Smooth muscle cell of the brain vasculature (primary cell): ENCODE results near the gene ATF7IP.

Experiments
- DNase-seq: peaks from one replicate; pipeline ENCODE4 v3.0.0-alpha.2; 2012; ENCODE audit warnings: low read depth, low spot score

Gene ATF7IP

GRCh38 chr12:14481201-14481600, 115.7 kb downstream of the ATF7IP start:
- DNase-seq = no peak

GRCh38 chr12:14482361-14482760, 116.9 kb downstream of the ATF7IP start:
- DNase-seq = no peak

- DNase-seq = no peak
These were observed 117.4 kb downstream of the ATF7IP start for GRCh38 chr12:14482886-14483285.

DNA sequence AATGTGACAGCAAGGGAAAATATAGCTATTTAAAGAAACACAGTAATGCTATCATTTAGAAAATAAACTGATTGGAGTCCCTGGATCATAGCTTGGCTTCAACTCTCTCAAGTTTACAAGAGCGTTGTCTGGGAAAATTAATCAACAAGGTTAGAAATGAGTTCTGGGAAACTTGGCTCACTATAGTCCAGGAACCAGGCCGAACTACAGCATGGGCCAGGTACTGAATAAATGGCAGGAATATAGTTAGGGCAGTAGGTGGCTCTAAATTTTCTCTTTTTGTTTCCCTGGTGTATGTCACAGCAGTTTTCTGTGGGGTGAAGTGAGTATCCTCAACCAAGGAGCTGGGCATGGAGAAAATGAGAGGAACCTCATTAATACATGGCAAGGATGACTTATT, 129.8 kb downstream of the ATF7IP start:
- no peak for DNase-seq

DNA sequence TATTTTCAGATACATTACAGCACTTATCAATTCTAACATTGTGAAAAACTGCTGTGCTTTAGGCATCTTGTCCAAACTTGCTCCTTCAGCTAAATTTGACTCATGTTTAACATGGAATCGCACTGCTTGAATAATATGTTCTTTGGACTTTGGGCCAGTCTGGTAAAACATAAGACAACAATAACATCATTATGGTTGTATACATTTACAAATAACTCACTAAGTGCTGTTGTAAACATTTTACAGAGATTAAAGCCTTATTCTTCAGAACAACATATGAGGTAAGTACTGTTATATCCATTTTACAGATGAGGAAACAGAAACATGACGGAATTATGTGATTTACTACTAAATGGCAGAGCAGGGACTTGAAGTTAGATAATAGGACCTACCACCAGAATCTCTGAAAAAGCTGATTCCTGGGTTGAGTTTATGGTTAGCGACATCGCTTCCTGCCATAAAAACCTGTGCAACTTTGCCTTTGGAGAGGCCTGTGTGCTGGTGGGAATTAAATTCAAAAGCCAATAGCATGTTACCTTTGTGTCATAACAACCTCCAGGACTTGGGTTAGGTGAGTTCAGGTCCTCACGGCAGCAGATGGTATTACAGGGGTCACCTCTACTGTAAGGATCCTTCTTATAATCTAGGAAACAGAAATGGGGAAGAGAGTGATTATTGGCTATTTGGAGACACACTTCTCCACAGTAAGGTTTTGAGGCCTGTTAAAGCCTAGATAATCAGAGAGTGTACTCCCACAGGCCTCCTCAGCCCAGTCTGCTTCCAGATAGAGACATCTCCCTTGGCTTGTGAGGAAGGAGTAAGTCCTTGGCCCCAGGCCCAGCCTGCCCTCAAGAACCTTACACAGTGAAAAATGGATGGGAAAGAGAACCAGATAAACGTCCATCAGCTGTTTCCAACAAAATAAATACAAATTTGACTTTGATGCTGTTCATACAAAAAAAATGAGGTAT, 140.4 kb downstream of the ATF7IP start:
- DNase-seq = no peak

- DNase-seq = no peak
These were observed 145.1 kb downstream of the ATF7IP start for GRCh38 chr12:14510574-14510973.

- no peak for DNase-seq
These were observed 148.8 kb downstream of the ATF7IP start for GRCh38 chr12:14514154-14514842.

DNA sequence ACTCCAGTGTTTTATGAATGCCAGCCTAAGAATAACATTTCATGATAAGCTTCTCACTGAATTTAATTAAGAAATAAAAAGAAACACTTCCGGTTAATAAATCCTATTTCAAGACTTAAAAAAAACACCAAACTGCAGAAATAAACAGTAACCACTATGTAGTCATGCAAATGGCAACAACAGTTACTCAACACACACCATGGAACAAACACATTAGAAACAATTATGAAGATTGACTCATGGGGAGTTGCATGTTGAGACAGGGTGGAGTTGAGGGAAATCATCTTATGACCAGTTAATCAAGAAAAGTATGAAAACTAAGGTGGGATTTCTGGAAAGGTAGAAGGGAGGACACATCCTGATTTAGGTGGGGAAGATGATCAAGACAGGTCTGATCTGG, 149.5 kb downstream of the ATF7IP start:
- DNase-seq = no peak

DNA sequence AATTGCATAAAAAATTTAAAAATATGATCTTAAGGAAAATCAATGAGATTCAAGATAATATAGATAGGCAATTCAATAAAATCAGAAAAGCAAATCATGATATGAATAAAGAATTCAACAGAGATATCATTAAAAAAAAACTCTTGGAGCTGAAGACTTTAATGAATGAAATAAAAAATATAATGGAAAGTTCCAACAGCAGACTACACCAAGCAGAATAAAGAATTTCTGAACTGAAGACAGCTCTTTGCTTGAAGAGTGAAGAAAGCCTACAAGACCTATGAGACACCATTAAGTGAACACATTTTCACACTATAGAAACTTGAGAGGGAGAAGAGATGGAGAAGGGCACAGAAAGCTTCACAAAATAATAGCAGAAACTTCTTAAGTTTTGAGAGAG, 156.3 kb downstream of the ATF7IP start:
- no peak for DNase-seq

DNA sequence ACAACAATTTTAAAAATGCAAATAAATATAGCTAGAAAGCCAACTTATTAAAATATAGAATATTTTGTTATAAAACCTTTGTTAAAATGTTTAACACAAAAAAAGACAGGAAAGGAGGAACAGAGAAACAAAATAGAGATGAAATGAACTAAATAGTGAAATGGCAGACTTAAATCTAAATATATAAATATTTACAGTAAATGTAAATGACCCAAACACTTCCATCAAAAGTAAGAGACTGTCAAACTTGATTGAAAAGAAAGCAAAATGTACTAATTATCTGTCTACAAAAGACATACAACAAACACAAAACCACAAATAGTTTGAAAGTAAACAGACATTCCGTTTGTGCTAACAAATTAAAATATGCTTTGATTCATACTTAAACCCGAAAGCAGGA, 160.5 kb downstream of the ATF7IP start:
- no peak for DNase-seq

DNA sequence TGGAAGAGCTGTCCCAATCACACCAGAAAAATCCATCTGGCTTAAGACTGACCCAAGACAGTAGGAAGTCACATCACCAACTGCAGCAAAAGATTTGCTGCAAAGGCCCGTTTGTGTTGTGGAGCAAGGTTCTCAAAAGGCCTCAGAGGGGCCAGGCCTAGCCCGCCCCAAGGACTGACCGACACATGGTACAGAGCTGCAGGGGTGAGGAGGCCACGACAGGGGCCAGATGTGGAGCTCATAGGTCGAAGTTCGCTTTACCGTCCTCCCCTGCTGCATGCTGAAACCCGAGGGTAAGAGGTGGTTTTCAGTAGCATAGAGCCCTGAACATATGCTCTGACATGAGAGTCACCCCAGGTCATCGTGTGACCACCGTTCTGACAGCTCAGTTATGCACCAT, 166.7 kb downstream of the ATF7IP start:
- DNase-seq = no peak

- no peak for DNase-seq
These were observed 171.6 kb downstream of the ATF7IP start for GRCh38 chr12:14537088-14537487.

GRCh38 chr12:14540801-14541462, 175.4 kb downstream of the ATF7IP start:
- DNase-seq = no peak

- DNase-seq = no peak
These were observed 180.0 kb downstream of the ATF7IP start for GRCh38 chr12:14545144-14546124.

GRCh38 chr12:14547571-14547970, 182.1 kb downstream of the ATF7IP start:
- DNase-seq = no peak

GRCh38 chr12:14548609-14549008, 183.1 kb downstream of the ATF7IP start:
- DNase-seq = no peak
